Right forelimb (tissue), 1 donor: ENCODE data around the gene THRA.

Experiments
- DNase-seq: peaks from one replicate; pipeline ENCODE4 v3.0.0-alpha.2; 2018

THRA gene, protein sequence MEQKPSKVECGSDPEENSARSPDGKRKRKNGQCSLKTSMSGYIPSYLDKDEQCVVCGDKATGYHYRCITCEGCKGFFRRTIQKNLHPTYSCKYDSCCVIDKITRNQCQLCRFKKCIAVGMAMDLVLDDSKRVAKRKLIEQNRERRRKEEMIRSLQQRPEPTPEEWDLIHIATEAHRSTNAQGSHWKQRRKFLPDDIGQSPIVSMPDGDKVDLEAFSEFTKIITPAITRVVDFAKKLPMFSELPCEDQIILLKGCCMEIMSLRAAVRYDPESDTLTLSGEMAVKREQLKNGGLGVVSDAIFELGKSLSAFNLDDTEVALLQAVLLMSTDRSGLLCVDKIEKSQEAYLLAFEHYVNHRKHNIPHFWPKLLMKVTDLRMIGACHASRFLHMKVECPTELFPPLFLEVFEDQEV

DNA sequence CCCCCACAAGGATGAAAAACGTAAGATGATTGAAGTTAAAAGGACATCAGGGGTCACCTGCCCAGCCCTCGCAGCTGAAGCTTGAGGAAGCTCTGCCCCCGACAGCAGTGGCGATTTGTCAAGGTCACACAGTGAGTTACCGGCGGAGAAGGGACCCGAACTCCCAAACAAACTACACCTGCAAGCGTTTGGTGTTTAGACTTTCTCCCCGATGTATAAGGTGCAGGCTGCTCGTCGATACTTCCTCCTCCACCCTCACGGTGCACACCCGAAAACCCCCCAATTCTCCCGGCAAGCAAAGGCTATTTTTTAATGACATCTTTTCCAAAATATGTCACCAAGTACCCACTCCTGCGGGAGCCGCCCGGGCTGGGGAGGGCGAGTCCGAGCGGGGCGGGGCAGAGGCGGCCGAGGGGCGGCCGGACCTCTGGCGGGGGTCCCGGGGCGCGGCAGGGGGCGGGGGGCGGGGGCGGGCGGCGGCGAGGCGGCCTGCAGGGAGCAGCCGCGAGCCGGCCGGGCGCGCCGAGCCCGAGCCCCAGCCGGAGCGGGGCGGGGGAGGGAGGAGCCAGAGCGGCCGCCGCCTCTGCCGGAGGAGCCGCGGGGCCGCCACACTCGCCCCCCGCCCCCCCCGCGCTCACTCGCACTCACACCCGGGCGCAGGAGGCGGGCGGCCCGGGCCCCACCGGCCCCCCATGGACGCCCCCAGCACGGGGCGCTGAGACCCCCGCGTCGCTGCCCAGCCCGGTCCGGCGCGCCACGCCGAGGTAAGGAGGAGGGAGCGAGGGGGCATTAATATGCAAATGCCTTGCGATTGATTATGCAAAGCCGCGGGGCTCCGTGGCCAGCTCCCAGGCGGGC lies at the start of gene THRA:
TSS of gene THRA (plus strand) at position 637 of the 858 bp plus-strand sequence. CDS start 11,524 bp downstream, outside the sequence.
- peak; percentile 83 for DNase-seq

DNA sequence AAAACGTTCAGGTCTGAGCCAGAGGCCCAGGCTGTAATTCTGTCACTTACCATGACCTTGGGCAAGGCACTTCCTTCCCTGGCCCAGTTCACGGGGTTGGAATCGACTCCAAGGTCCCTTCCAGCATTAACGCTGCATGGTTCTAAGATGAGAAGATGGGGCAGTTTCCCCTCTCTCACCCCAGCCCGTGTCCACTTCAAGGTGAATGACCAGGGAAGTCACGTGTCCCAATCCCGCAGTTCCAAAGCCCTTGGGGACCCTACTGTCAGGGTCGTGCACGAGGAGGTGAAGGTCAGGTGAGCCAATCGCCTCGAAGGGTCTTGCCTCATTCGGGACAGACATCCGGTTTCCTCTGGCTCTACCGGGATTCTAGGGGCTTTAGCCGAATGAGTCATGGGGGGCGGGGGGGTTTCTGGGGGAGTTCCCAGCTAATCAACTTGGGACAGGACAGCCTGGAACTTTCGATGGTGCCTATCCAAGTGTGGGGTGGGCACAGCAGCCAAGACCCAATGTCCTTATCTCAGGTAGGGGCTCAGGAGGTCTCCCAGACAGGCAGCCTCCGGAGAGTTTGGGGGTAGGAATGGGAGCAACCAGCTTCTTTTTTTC lies 48.3 kb upstream of the THRA start:
- no peak for DNase-seq

DNA sequence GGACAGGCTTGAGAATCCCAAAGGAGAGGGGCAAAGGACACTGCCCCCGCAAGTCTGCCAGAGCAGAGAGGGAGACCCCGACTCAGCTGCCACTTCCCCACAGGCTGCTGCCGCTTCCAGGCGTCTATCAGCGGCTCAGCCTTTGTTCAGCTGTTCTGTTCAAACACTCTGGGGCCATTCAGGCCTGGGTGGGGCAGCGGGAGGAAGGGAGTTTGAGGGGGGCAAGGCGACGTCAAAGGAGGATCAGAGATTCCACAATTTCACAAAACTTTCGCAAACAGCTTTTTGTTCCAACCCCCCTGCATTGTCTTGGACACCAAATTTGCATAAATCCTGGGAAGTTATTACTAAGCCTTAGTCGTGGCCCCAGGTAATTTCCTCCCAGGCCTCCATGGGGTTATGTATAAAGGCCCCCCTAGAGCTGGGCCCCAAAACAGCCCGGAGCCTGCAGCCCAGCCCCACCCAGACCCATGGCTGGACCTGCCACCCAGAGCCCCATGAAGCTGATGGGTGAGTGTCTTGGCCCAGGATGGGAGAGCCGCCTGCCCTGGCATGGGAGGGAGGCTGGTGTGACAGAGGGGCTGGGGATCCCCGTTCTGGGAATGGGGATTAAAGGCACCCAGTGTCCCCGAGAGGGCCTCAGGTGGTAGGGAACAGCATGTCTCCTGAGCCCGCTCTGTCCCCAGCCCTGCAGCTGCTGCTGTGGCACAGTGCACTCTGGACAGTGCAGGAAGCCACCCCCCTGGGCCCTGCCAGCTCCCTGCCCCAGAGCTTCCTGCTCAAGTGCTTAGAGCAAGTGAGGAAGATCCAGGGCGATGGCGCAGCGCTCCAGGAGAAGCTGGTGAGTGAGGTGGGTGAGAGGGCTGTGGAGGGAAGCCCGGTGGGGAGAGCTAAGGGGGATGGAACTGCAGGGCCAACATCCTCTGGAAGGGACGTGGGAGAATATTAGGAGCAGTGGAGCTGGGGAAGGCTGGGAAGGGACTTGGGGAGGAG lies 47.5 kb upstream of the THRA start, which contains the start of gene CSF3:
TSS of gene CSF3 (plus strand) at position 436 of the 993 bp plus-strand sequence. CDS start at position 471, 35 bp downstream.
- DNase-seq, result peak; percentile 53

DNA sequence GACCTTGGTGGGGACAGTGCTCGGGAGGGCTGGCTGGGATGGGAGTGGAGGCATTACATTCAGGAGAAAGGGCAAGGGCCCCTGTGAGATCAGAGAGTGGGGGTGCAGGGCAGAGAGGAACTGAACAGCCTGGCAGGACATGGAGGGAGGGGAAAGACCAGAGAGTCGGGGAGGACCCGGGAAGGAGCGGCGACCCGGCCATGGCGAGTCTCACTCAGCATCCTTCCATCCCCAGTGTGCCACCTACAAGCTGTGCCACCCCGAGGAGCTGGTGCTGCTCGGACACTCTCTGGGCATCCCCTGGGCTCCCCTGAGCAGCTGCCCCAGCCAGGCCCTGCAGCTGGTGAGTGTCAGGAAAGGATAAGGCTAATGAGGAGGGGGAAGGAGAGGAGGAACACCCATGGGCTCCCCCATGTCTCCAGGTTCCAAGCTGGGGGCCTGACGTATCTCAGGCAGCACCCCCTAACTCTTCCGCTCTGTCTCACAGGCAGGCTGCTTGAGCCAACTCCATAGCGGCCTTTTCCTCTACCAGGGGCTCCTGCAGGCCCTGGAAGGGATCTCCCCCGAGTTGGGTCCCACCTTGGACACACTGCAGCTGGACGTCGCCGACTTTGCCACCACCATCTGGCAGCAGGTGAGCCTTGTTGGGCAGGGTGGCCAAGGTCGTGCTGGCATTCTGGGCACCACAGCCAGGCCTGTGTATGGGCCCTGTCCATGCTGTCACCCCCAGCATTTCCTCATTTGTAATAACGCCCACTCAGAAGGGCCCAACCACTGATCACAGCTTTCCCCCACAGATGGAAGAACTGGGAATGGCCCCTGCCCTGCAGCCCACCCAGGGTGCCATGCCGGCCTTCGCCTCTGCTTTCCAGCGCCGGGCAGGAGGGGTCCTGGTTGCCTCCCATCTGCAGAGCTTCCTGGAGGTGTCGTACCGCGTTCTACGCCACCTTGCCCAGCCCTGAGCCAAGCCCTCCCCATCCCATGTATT lies 46.5 kb upstream of the THRA start:
- no peak for DNase-seq

DNA sequence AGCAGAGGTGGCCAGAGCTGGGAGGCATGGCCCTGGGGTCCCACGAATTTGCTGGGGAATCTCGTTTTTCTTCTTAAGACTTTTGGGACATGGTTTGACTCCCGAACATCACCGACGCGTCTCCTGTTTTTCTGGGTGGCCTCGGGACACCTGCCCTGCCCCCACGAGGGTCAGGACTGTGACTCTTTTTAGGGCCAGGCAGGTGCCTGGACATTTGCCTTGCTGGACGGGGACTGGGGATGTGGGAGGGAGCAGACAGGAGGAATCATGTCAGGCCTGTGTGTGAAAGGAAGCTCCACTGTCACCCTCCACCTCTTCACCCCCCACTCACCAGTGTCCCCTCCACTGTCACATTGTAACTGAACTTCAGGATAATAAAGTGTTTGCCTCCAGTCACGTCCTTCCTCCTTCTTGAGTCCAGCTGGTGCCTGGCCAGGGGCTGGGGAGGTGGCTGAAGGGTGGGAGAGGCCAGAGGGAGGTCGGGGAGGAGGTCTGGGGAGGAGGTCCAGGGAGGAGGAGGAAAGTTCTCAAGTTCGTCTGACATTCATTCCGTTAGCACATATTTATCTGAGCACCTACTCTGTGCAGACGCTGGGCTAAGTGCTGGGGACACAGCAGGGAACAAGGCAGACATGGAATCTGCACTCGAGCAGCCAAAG lies 45.2 kb upstream of the THRA start:
- peak; percentile 53 for DNase-seq

DNA sequence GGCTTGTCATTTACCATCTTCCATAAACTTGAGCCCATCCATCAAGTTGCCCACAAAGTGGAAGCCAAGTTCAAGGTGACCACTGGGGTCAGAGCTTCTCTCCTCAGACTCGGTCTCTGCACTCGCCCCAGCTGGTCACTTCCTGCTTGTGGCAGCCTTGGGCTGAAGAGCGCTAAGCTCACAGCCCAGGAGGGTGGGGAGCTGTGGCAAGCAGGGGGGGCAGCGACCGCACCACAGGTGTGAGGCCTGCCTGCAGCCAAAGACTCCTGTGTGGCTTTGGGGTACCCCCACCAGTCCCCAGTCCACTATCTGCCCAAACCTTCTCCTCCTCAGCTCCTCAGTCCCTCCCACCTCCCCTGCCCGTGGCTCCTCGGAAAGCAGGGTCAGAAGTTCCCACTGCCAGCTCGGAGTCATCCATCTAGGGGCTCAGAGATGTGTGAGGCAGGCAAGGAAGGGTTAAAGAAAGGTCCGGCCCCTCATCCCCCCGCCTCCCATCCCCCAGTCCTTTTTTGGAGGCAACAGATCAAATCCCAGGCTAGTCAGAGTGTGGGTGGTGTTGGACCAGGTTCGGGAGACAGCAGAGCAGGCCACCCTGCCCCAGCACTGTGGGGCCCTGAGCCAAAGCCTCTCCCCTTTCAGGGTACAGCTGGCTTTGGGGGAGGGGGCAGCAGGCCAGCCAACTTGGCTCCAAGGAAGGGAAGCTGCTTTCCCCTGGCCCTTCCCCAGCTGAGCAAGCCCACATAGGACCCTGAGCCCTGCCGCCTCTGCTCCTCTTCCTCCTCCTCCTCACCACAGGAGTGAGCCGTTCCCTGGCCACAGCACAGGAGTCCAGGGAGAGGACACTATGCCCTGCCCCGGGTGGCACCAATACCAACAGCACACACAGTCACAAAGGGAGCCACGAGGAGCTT lies 44.3 kb upstream of the THRA start:
- peak; percentile 83 for DNase-seq

DNA sequence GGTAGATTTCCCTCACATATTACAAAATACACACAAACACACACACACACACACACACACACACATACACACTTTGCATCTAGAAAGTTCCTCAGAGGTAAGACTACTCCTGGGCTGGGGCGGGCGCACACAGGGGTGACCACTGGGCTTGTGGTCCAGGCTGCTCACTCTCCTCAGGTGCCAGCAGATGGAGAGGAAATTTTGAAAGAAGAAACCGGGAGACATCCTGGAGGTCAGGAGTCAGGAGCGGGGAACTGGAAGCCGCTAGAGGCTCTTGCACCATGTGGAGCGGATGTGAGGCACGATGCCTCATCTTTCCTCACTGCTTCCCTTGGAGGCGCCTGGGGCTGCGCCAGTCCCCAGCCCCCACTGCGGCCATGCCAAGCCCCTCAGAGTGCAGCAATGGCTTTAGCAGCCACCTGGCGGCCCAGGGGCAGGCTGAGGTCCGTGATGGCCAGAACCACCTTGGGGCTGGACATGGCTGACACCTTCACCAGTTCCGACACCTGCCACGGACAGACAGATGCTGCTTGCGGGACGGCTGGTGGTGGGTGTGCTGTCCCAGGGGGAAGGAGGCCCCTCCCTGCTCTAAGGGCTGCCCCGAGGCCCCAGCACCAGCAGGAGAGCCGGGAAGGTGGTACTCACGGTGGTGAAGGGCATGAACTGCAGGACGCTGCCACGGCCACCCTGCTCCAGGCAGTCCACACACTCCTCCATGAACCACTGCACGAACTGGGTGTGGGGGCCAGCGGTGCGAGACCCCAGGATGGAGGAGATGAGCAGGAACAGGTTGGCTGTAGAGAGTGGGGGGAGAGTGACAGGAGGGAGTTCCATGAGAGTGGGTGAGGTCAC lies 43.4 kb upstream of the THRA start:
- no peak for DNase-seq

DNA sequence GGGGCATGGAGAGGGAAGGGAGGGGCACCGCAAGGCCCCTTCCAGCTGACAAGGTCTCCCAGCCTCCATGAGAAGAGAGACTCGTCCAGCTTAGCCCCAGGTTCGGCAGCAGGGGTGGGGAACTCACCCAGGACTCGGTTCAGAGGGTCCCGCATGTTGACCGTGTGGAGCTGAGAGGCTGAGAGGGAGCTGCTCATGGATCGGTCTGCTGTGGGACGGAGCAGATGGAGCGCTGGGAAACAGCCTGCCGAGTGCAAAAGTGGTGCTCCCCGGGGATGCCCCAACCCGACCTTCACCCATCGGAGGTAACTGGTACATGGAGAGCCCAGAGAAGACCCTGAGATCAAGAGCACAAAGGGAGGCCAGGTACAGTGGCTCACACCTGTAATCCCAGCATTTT lies 42.6 kb upstream of the THRA start:
- no peak for DNase-seq

DNA sequence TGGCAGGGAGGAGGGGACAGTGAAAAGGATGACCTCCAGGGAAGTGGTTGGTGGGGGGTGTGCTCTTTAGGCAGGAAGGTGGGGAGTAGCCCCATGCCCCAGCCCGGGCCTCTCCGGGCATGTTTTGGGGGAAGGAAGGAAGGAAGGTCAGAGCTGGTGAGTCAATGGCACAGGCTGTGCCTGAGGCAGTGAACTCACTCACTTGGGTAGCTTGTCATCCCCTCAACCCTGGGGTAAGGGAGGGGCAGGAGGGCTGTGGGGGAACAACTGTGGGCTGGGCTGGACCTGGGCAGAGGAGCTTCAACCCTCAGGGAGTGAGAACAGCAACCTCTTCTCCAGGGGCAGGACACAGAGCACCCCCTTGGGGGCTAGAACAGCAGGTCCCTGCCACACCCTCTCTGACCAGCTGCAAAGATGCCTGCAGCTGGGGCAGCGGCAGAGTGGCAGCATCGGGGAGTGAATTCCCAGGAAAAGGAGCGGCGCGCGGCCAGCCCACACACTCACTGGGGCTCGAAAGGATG lies 41.3 kb upstream of the THRA start:
- DNase-seq, result no peak

DNA sequence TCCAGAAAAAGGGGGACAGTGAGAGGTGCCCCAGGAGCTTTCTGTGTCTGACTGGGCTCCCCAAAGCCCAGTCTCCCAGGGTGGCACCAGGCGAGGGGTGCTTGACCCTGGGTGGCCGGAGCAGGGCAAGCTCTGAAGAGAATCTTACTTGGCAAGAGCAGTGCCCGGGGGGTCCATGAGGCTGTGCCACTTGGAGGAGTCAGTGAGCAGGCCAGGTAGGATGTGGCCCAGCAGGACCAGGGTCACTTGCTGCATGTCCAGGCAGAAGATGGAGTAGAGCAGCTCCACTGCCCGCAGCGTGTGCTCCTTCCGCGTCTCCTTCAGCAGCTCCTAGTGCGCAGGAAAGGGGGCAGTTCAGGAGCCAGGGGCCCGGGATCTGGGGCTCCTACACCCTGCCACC lies 40.3 kb upstream of the THRA start:
- DNase-seq, result no peak

DNA sequence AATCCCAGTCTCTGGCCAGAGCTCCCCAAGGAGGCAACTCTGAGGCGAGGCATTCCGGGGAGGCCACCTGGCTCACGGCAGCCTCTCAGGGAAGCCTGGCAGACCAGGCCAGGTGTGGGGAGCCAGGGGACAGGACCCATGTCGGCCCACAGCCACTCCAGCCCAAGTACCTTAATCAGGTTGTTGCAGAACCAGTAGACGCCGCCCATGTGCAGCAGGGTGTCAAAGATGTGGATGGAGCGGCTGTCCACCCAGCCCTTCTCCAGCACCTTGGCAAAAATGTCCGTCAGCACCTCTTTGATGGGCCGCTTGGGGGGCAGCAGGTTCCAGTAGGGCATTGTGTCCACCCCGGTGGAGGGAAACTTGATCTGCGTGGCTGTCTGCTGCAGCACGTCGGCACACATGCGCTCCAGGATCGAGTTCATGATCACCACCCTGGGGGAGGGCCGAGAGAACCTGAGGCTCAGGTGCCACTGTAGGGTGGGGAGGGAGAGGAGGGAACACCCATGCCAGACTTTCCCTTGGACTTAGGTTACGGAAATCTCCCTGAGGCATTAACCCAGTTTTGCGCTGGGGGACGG lies 39.7 kb upstream of the THRA start:
- no peak for DNase-seq

DNA sequence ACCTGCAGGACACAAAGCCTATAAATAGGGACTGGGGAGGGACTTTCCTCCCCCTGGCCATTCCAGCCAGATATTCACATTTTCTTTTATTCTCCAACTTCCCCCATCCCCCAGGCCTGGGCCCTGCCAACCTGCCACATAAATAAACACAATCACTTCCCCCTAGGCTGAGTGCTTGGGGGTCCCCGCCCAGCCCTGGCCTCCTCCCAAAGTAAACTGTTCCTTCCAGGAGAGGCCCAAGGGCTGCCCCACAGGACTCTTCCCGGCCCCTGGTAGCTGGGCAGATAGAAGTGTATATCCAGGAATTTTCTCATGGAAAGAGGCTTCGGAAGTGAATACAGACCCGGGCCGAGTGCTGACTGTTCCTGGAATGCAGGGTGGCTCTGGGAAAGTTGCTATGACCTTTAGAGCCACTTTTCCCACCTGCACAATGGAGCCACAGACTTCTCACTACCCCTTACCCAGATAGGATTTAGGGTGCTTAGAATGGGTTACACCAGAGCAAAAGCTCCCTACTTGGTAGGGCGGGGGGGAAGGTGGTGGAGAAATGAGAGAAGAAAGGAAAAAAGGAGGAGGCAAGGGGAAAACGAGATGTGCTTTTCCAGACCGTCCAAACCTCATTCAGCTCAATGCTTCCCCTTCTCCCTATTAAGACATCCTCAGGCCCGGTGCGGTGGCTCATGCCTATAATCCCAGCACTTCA lies 39.0 kb upstream of the THRA start:
- DNase-seq, result no peak

DNA sequence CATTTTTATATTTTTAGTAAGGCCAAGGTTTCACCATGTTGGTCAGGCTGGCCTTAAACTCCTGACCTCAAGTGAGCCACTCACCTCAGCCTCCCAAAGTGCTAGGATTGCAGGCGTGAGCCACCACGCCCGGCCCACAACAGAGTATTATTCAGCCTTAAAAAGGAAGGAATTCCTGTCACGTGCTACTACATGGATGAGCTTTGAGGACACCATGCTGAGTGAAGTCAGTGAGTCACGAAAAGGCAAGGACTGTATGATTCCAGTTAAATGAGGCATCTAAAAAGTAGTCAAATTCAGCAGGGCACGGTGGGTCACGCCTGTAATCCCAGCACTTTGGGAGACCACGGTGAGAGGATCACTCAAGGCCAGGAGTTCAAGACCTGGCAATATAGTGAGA lies 37.9 kb upstream of the THRA start:
- DNase-seq, result no peak

DNA sequence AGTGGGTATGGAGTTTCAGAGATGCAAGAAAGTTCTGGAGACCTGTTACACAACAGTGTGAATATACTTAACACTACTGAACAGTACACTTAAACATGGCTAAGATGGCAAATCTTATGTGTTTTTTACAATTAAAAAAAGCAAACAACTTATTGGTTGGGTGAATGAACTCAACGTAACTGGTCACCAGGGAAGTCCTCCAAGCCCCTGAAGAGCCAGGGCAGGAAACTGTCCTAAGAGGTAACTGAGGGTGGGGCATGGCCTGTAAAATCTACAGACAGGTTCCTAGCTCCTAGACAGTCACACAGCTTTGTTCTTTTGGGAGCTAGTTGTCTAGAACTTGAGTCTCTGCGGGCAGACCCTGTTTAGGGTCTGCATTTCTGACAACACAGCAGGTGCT lies 37.2 kb upstream of the THRA start:
- no peak for DNase-seq

DNA sequence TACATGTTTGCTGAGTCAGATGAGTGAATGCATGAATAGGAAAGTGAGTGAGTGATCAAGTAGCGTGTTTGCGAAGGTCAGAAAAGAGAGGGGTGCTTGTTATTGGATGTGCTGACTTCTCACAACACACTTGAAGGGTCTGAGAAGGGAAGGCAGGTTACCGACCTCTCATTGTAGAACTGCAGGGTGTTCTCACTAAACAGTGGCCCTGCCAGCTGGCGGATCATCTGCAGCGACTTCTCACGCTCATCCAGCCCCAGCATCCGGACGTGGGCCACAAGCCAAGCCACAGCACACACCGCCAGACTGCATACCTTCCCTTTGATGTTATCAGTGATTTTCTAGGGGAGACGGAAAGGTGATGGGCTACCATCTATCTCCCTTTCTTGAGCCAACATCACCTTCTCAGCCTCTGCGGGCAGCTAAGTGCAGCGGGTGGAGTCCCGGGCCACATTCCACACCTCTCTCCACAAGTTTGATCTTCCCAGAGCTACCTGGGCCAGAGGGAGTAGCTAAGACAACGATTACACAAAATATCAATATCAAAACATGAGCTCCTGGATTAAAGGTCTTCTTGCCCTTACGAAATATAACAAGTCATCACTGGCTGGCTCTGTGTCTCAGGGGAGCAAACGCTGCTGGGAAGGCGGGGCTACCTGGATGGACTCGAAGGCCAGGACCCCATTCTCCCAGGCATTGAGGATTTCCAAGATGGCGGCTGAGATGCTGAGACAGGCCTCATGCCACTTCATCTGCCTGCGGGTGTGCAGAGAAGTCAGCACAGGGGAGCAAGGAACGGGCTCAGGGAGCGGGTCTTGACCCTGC lies 36.6 kb upstream of the THRA start:
- no peak for DNase-seq
